GM20000 (cell line): Measurements from ENCODE around the gene UBXN1.
"Not testable (repeated sequence)": the region's sequence is repeated elsewhere in the genome, so short reads cannot be mapped to it uniquely, and the experiment has no call there.

ENCODE experiments used
- DNase-seq: peaks from one replicate; pipeline ENCODE4 v3.0.0; 2012; ENCODE audit warnings: low spot score
- TF ChIP-seq, protein P1 (sequence below): IDR thresholded peaks from 2 replicates; pipeline ENCODE4 v1.5.1; 2012; ENCODE audit warnings: mild to moderate bottlenecking, control low read depth; ENCODE audit errors: extremely low read depth, missing control alignments

UBXN1 gene

DNA sequence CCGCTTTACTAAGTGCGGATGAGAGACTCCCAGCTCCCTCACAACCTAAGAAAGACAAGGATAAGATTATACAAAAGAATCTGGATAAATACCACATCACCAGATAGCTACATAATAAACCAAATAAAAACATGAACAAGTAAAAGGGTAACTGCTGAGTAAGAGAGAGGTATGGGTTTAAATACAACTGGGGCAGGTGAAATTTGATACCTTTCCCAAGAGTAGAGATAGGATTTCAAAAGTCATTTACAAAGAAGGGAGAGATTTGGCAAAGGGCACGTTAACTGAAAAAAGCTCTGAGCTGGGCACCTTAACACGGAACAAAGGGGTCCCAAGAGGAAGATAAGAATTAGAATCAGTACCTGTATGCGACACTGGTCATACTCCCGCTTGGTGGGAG is 1.7 kb downstream of the UBXN1 start:
- TF ChIP-seq, protein P1, sequence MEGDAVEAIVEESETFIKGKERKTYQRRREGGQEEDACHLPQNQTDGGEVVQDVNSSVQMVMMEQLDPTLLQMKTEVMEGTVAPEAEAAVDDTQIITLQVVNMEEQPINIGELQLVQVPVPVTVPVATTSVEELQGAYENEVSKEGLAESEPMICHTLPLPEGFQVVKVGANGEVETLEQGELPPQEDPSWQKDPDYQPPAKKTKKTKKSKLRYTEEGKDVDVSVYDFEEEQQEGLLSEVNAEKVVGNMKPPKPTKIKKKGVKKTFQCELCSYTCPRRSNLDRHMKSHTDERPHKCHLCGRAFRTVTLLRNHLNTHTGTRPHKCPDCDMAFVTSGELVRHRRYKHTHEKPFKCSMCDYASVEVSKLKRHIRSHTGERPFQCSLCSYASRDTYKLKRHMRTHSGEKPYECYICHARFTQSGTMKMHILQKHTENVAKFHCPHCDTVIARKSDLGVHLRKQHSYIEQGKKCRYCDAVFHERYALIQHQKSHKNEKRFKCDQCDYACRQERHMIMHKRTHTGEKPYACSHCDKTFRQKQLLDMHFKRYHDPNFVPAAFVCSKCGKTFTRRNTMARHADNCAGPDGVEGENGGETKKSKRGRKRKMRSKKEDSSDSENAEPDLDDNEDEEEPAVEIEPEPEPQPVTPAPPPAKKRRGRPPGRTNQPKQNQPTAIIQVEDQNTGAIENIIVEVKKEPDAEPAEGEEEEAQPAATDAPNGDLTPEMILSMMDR: no peak
- DNase-seq: no peak

DNA sequence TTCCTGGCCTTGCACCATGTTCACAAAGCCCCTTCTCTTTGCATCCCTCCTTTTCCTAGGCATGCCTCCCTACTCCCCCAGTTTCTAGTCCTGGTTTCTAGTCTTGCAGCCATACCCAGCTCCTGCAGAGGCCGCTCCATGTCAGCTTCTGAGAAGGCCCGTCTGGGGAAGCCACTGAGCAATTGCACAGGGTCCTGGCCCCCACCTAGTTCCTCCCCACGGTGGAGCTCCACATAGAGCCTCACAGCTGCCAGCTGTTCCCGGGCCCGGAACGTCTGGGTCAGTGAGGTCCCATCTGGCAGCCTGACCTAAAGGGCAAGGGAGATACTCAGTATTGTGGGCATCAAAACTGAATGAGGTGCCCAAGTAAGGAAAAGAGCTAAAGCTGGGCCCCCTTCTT is 2.2 kb downstream of the UBXN1 start:
- TF ChIP-seq, protein P1: no peak
- no peak for DNase-seq

DNA sequence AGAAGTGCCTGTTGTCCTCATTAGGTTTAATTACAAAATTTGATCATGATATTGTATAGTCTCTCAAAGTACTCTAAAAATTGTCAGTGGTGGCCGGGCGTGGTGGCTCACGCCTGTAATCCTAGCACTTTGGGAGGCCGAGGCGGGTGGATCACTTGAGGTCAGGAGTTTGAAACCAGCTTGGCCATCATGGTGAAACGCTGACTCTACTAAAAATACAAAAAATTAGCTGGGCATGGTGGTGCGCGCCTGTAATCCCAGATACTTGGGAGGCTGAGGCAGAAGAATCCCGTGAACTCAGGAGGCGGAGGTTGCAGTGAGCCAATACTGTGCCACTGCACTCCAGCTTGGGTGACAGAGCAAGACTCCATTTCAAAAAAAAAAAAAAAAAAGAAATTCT is 3.5 kb downstream of the UBXN1 start:
- not testable (repeated sequence) for DNase-seq

DNA sequence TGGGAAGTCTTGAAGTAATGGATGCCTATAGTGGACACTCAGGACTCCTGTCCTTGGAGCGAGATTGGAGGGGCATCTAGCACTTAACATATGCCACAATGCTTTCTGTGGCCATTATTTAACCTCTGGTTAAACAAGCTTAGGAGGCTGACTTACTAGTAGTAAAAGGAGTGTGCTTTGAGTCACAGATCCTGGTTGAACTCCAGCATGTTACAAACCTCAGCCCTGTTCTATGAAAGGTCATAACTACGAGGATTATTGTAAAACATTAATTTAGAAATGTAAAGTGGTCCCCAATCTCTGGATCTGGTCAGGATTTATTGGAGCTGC is 5.7 kb downstream of the UBXN1 start:
- TF ChIP-seq, protein P1: no peak
- no peak for DNase-seq

DNA sequence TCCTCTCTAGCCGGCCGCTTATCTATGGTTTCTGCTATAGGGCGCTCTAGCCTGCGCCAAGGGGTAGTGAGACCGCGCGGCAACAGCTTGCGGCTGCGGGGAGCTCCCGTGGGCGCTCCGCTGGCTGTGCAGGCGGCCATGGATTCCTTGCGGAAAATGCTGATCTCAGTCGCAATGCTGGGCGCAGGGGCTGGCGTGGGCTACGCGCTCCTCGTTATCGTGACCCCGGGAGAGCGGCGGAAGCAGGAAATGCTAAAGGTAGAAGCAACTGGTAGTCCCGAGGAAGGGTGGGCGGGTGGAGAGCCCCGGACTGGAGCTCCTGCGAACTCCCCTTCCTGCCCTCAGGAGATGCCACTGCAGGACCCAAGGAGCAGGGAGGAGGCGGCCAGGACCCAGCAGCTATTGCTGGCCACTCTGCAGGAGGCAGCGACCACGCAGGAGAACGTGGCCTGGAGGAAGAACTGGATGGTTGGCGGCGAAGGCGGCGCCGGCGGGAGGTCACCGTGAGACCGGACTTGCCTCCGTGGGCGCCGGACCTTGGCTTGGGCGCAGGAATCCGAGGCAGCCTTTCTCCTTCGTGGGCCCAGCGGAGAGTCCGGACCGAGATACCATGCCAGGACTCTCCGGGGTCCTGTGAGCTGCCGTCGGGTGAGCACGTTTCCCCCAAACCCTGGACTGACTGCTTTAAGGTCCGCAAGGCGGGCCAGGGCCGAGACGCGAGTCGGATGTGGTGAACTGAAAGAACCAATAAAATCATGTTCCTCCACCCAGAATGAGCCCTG is 7.1 kb downstream of the UBXN1 start, which contains the start of the genes LBHD1 and UQCC3:
Gene LBHD1, minus strand, starts transcription at position 660 of the 782 bp plus-strand sequence. CDS start 2,236 bp downstream, outside the sequence.
Gene UQCC3, plus strand, starts transcription at position 66 of the 782 bp plus-strand sequence. Its CDS starts 73 bp downstream, at position 139.
- DNase-seq: peak; percentile 86
- TF ChIP-seq, protein P1: no peak

DNA sequence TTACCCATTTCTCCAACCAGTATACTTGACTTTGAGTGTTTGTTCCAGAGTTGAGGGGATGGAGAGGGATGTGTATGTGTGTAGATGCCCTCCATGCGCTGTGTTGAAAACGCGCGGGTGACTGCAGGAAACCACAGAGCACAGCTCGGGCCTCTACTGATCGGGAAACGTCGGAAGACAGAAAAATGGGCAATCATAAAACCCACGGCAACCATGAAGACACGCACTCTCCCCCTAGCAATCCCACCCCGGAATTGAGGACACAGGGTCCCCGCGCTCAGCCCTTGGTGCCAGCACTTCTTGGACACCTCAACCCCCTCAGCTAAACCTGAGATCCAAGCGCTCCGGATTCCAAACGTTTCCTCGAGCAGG is 7.7 kb downstream of the UBXN1 start:
- TF ChIP-seq, protein P1: no peak
- no peak for DNase-seq

DNA sequence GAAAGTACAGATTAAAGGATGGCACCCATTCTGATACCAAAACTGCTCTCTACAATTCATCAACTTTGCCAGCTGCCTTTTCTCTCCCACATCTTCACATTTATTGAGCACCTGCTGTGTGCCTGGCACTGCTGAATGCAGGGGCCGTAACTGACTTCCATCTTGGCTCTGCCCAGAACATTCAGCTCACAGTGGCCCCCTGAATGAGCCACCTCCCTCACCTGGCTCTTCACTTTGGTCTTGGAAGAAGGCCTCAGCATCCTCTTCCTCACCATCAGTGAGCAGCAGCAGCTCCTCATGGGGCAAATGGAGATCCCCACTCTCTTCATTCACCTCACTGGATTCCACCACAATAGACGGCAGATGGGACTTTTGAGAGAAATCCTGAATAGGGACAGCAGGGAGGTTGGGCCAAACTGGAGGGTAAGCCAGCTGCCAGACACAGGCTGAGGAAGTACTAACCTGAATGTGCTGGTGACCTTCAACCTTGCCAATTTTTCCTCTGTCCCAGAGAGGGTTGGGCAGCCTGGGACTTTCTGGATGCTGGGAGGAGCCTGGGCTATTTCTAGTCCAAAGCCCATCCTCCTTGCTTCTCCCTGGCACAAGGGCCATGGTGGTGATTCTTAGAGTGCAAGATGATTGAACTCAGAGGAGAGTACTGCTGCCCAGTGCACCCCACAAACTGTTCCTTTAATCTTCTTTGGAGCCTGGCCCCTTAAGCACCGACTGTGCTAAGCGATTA is 9.3 kb downstream of the UBXN1 start:
- TF ChIP-seq, protein P1: no peak
- DNase-seq: no peak
